Heart right ventricle (tissue), 16 donors: ENCODE data around the gene WHAMM. TPM values are rescaled to one million over a fixed set of nuclear protein-coding genes. Genes with fewer than 3 reads are reported as not detected.

Source experiments
- ATAC-seq, 8 donors: fragments of 200-7000 bp; cut with Tn5 transposase; one replicate each; pipeline ENCODE4 v1.9.1; 2020; ENCODE audit warnings: mild to moderate bottlenecking in 8 of 8, moderate library complexity in 8 of 8, moderate number of reproducible peaks in 1 of 8
- DNase-seq, 2 donors: peaks; one replicate each; pipeline ENCODE4 v3.0.0-alpha.2; 2020
- H3K27ac ChIP-seq, 10 donors: fragments of 200-600 bp; sonication (generic) in 2 of 10; one replicate each; pipeline versions ENCODE4 v1.5.0 to v1.8.0; 2020 to 2022; ENCODE audit warnings: mild to moderate bottlenecking in 3 of 10
- H3K27me3 ChIP-seq, 7 donors: fragments of 200-600 bp; one replicate each; pipeline ENCODE4 v1.8.0; 2021 to 2022; ENCODE audit warnings: mild to moderate bottlenecking in 2 of 7
- H3K36me3 ChIP-seq, 9 donors: fragments of 200-600 bp; sonication (generic) in 1 of 9; one replicate each; pipeline versions ENCODE4 v1.5.0 to v1.8.0; 2020 to 2022; ENCODE audit warnings: mild to moderate bottlenecking in 2 of 9
- H3K4me1 ChIP-seq, 9 donors: fragments of 200-600 bp; sonication (generic) in 1 of 9; one replicate each; pipeline versions ENCODE4 v1.5.0 to v1.8.0; 2020 to 2022; ENCODE audit warnings: mild to moderate bottlenecking in 4 of 9
- H3K4me3 ChIP-seq, 10 donors: fragments of 200-600 bp; sonication (generic) in 2 of 10; one replicate each; pipeline versions ENCODE4 v1.5.0 to v1.8.0; 2020 to 2022; ENCODE audit warnings: mild to moderate bottlenecking in 7 of 10, moderate library complexity in 2 of 10
- H3K9me3 ChIP-seq, 11 donors: fragments of 200-600 bp in 10 of 11; sonication (generic) in 2 of 11; one replicate each; pipeline versions ENCODE4 v1.5.0 to v1.8.0; 2013 to 2022; ENCODE audit warnings: mild to moderate bottlenecking in 2 of 11, control low read depth in 1 of 11, moderate library complexity in 1 of 11
- WGBS, 2 donors: extraction: QIAGEN DNeasy Blood & Tissue Kit; methylation state at CpG; one replicate each; pipeline ENCODE4 v1.1.7; 2013; ENCODE audit warnings: inconsistent platforms in 1 of 2; 5-methylcytosine and 5-hydroxymethylcytosine counted together
- intact Hi-C, 10 donors: fragments of 100-400 bp; cut with DNase I; formaldehyde crosslinking; loops; one replicate each; pipeline versions ENCODE4 v1.11.1 to v1.14.2; 2022
- polyA plus RNA-seq, 2 donors: library from polyadenylated mRNA; stranded (reverse); fragments of 200-250 nt; gene quantifications; one replicate each; pipeline ENCODE4 v1.2.3, GENCODE V29; 2013
- total RNA-seq, 10 donors: library from RNA; stranded (reverse); fragmentation: NEBNext Ultra II Directional in 3 of 10; extraction: Animal tissue kit (Norgen Biotek cat#: 25700) in 3 of 10; gene quantifications; one replicate each; pipeline versions ENCODE4 v1.2.1 to v1.2.4, GENCODE V29; 2021 to 2023
- TF ChIP-seq, protein P1 (sequence below), 9 donors: fragments of 200-600 bp; sonication (generic) in 2 of 9; IDR thresholded peaks; one replicate each; pipeline versions ENCODE4 v1.5.0 to v1.8.0; 2021 to 2022; ENCODE audit warnings: antibody characterized with exemption in 9 of 9, mild to moderate bottlenecking in 5 of 9, moderate library complexity in 1 of 9
- donor health status: Arrhythmogenic right ventricular cardiomyopathy.
- donor health status: ischemic (EF 13 %, LVEDD 7.1; RV severe dilation, severe dysfunction).
- donor health status: healthy with polysubstance abuse.
- donor health status: DM: no; HTN: yes; CAD: no.
- donor health status: DM: no; HTN: no; CAD: no.
- donor health status: ischemic (EF 25% LVEDD 6.9; RV normal size, moderate dysfunction).
- donor health status: ischemic (EF 25% LVEDD 5.7; RV mildly dilated, moderate dysfunction).
- donor health status: healthy.
- donor health status: DM: yes; HTN: yes; CAD: no.
- donor health status: Ischemic cardiomyopathy.
- donor health status: ischemic (EF 35%, LVEDD 5.7; RV mildly dilated, moderate dysfunction).
- donor health status: nonischemic (EF 11% LVEDD 7.7; RV severe dilation, severe dysfunction).
- donor health status: DM: yes; HTN: yes; CAD: no.
- donor health status: PGD.
- donor health status: ischemic (EF 29% LVEDD 5.4; RV normal size, mild dysfunction).
- donor health status: nonischemic (EF 23%, LVEDD 6.1; RV moderate dilation, normal function).

WHAMM gene
- total and polyA plus RNA-seq, 12 donors = 3.2 to 8.1 (median 6.3) TPM

DNA sequence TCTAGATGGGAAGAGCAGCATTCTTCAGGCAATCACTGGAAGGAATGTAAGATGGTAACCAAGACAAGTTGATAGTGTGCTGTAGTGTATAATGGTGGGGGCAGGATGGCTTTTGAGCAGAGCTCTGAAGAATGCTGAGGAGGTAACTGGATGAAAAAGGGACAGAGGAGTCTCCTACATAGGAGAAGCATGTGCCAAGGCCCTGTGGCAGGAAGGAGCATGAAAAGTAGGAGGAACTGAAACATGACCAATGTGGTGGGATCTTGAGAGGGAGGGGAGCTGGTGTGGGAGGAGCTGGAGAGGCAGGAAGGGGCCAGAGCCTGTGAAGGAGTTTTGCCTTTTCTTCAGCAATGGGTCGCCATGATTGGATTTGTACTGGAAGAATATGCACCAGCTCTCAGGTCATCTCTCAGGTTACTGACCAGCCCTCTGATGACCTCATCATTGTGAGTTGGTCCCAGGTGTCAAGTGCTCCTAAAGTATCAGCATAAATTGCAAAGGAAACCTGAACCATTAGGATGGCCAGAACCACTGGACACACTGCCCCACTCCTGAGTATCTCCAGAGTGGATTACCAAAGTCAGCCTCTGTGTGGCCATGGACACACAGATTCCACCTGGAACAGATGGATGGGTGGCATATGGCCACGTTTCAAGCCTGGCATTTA lies 42.1 kb upstream of the WHAMM start:
- H3K36me3 ChIP-seq = peaks cover 0 to 76% (median 17%) of the 10 kb centered on the region in 9 donors
- no peaks in the 10 kb centered on the region for H3K27me3 ChIP-seq
- 86 to 87% methylated on average over 2 of the region's 2 CpGs for WGBS, 2 donors
- no peak overlapping the region for H3K4me3 ChIP-seq
- H3K9me3 ChIP-seq = no peaks in the 10 kb centered on the region
- DNase-seq (no peak), ATAC-seq (no peak)
- H3K4me1 ChIP-seq = no peaks in the 10 kb centered on the region
- intact Hi-C loops = loop anchor here in 1 of 10 donors (2.0 kb wide), 1 partner anchor 78 kb away; no protein-coding TSS in a partner anchor
- TF ChIP-seq, protein P1, sequence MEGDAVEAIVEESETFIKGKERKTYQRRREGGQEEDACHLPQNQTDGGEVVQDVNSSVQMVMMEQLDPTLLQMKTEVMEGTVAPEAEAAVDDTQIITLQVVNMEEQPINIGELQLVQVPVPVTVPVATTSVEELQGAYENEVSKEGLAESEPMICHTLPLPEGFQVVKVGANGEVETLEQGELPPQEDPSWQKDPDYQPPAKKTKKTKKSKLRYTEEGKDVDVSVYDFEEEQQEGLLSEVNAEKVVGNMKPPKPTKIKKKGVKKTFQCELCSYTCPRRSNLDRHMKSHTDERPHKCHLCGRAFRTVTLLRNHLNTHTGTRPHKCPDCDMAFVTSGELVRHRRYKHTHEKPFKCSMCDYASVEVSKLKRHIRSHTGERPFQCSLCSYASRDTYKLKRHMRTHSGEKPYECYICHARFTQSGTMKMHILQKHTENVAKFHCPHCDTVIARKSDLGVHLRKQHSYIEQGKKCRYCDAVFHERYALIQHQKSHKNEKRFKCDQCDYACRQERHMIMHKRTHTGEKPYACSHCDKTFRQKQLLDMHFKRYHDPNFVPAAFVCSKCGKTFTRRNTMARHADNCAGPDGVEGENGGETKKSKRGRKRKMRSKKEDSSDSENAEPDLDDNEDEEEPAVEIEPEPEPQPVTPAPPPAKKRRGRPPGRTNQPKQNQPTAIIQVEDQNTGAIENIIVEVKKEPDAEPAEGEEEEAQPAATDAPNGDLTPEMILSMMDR (IDR thresholded peaks at IDR 0.05) = no peak
- no peak overlapping the region for H3K27ac ChIP-seq

DNA sequence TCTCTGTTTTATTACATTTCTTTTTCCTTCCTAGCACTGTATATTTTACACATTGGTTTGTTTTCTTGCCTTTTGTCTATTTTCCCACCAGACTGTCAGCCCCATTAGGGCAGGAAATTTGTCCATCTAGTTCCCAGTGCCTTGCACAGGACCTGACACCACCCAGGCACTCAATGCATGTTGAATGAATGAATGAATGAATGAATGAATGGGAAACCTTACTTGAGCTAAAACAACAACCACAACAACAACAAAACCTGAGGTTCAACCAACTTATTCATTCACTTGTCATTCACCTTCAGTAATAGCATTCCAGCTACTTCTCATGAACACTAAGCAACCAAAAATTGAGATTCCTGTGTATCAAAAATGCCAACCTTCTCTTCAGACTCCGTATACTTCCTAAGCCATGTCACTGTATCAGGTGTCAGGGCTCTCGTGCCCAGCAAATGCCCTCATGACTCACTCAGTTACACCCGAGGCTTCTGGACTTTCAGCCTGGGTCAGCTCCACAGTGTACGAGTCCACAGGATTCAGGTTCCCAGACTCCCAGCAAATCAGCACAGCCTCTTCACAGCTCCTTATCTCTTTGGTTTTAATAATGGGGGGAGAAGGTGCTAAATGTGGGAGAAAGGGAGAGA lies 40.9 kb upstream of the WHAMM start:
- intact Hi-C loops = no loop called here
- Histone ChIP-seq H3K9me3 (no peaks in the 10 kb centered on the region), H3K4me3 (no peak overlapping the region), H3K27me3 (no peaks in the 10 kb centered on the region), H3K36me3 (peaks cover 0 to 74% (median 12%) of the 10 kb centered on the region in 9 donors), H3K27ac (no peak overlapping the region), H3K4me1 (no peaks in the 10 kb centered on the region)
- DNase-seq (no peak), ATAC-seq (peak in 2 of 8 donors; percentile 51 to 55)
- TF ChIP-seq, protein P1 (IDR thresholded peaks at IDR 0.05) = no peak
- WGBS, 2 donors = 62 to 64% methylated on average over 4 of the region's 4 CpGs

DNA sequence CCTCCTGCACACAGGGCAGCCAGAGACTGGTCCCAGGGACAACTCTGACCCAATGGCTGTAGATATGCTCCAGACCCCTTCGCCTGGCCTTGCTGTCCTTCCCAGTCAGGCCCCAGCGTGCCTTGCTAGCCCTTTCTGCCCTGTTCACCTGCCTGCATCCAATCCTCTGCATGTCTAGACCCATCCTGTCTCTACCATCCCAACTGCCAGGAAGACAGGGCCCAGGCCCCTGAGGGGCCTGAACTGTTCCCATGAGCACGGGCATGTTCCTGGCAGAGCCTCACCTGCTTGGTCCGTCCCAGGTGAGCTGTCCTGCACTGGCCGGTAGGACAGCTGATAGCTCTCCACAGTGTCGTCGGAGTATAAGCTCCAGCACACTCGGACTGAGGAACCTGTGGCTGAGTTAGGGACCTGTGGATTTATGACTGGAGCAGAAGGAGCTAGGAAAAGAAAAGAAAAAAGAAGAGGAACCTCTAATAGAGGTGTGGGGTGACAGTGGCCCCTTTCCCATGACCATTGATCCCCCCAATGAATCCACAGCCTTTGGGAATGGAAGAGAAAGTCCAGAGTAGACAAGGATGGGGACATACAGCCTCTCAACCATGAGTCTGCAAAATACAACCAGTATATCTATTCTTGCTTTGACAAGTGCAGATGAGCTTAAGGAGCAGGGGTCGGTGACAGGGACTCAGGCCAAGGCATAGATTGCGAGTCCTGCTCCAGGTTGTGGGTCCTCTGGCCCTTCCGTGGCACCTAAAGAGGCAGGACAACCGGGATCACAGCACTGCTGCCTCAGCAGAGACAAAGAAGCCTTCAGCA lies 37.4 kb upstream of the WHAMM start:
- intact Hi-C loops = loop anchor here in 1 of 10 donors (5.0 kb wide), 1 partner anchor 105 kb away; no protein-coding TSS in a partner anchor
- no peaks in the 10 kb centered on the region for H3K9me3 ChIP-seq
- no peaks in the 10 kb centered on the region for H3K4me1 ChIP-seq
- DNase-seq (no peak), ATAC-seq (peak in 1 of 8 donors; percentile 41)
- no peak overlapping the region for H3K4me3 ChIP-seq
- H3K27me3 ChIP-seq = no peaks in the 10 kb centered on the region
- TF ChIP-seq, protein P1 (IDR thresholded peaks at IDR 0.05) = no peak
- H3K27ac ChIP-seq = no peak overlapping the region
- 90 to 91% methylated on average over 12 of the region's 12 CpGs for WGBS, 2 donors
- H3K36me3 ChIP-seq = peaks cover 0 to 69% (median 4%) of the 10 kb centered on the region in 9 donors

DNA sequence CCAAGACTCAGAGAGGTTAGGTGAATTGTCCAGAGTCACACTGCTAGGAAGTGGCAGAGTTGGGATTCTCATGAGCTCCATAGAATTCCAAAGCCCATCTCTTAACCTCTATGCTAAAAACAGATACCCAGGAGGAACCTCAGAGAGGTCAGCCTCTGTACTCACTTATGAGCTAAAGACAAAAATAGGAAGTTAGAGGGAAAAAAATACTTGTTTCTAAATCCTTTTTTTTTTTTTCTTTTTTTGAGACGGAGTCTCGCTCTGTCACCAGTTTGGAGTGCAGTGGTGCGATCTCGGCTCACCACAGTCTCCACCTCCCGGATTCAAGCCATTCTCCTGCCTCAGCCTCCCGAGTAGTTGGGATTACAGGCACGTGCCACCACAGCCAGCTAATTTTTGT lies 34.9 kb upstream of the WHAMM start:
- Histone ChIP-seq H3K27me3 (no peaks in the 10 kb centered on the region), H3K36me3 (peaks cover 0 to 77% (median 4%) of the 10 kb centered on the region in 9 donors), H3K4me3 (no peak overlapping the region), H3K4me1 (no peaks in the 10 kb centered on the region), H3K27ac (no peak overlapping the region), H3K9me3 (no peaks in the 10 kb centered on the region)
- no peak for ATAC-seq
- DNase-seq = no peak
- intact Hi-C loops = loop anchor here in 1 of 10 donors (5.0 kb wide), 1 partner anchor 103 kb away; no protein-coding TSS in a partner anchor
- TF ChIP-seq, protein P1 (IDR thresholded peaks at IDR 0.05) = no peak
- 79 to 85% methylated on average over 7 of the region's 7 CpGs for WGBS, 2 donors
